Measurements from ENCODE around the gene COBLL1. TPM values are rescaled to one million over a fixed set of nuclear protein-coding genes. Genes with fewer than 3 reads are reported as not detected.

Gene COBLL1
- total and polyA plus RNA-seq, 11 donors, result 4.0 to 36.9 (median 16.2) TPM

DNA sequence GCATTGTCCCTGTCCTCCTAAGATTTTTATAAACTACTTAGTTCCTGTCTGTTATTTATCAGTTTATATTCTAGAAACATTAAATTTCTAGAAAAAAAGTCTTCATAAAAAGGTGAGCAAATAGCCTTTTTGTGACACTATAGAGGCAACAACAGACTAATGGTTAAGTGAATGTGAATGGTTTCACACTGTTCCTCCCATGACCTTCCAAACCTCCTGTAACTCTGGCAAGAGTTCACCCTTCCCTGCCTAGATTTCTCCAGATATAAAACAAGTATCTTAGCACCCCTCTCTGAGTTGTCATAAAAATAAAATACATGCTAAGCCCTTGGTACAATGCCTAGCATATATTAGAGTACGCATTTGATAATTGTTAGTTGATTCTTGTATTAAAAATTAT is 29.2 kb downstream of the COBLL1 start:
- no peak for TF ChIP-seq POLR2A (IDR thresholded peaks at IDR 0.05)
- TF ChIP-seq, protein P1, sequence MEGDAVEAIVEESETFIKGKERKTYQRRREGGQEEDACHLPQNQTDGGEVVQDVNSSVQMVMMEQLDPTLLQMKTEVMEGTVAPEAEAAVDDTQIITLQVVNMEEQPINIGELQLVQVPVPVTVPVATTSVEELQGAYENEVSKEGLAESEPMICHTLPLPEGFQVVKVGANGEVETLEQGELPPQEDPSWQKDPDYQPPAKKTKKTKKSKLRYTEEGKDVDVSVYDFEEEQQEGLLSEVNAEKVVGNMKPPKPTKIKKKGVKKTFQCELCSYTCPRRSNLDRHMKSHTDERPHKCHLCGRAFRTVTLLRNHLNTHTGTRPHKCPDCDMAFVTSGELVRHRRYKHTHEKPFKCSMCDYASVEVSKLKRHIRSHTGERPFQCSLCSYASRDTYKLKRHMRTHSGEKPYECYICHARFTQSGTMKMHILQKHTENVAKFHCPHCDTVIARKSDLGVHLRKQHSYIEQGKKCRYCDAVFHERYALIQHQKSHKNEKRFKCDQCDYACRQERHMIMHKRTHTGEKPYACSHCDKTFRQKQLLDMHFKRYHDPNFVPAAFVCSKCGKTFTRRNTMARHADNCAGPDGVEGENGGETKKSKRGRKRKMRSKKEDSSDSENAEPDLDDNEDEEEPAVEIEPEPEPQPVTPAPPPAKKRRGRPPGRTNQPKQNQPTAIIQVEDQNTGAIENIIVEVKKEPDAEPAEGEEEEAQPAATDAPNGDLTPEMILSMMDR (IDR thresholded peaks at IDR 0.05), result no peak
- H3K4me3 ChIP-seq, result no peak overlapping the region
- H3K9me3 ChIP-seq, result no peaks in the 10 kb centered on the region
- ATAC-seq (no peak), DNase-seq (no peak)
- WGBS, 4 donors, result 84 to 94% (median 89%) methylated on average over 1 of the region's 1 CpG
- H3K27me3 ChIP-seq, result no peaks in the 10 kb centered on the region
- peaks cover 3 to 77% (median 24%) of the 10 kb centered on the region in 12 donors for H3K4me1 ChIP-seq
- H3K36me3 ChIP-seq, result no peaks in the 10 kb centered on the region
- H3K27ac ChIP-seq, result peak overlapping the region in 2 of 12 donors; percentile 28 to 33
- intact Hi-C loops (cut with DNase I), result loop anchor here in 1 of 10 donors (5.0 kb wide), 1 partner anchor 45 kb away; no protein-coding TSS in a partner anchor

DNA sequence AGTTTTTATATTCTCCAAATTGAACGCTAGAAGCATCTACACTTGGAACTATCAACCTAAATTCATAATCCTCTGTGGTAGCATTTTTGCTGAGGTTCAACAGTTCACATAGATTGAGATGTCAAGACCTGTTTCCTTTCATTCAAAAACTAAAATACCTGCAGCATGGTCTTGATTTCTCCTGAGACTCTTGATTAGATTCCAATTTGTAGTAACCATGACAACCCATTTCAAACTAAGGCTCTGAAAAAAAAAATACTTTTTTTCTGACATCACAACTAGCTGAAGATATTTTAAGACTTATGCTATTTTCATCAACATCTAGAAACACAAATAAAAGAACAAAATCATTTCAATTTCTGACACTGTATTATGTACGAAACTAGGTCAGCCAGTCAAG is 29.8 kb downstream of the COBLL1 start:
- Histone ChIP-seq H3K4me1 (peaks cover 3 to 72% (median 24%) of the 10 kb centered on the region in 12 donors), H3K27ac (peak overlapping the region in 3 of 12 donors; percentile 26 to 33 (median 28))
- intact Hi-C loops (cut with DNase I), result loop anchor here in 1 of 10 donors (5.0 kb wide), 1 partner anchor 45 kb away; no protein-coding TSS in a partner anchor

DNA sequence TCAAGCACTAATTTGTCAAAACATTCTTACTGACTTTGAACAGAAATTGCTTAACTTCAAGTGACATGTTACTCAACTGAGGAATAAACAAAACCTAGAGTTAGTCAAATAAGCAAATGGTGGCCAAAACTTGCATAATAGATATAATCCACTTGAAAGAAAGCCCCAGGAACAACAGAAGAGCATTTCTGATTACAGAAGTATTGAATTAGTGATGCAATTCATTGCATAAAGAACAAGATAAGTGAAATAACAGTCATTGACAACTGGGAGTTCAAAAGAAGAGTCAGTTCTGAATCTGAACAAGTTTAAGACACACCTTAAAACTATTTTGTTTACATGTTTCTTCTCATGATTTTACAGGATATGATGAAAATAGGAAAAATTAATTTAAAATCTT is 30.8 kb downstream of the COBLL1 start:
- H3K27me3 ChIP-seq, result no peaks in the 10 kb centered on the region
- H3K27ac ChIP-seq, result peak overlapping the region in 2 of 12 donors; percentile 7 to 20
- peaks cover 3 to 62% (median 24%) of the 10 kb centered on the region in 12 donors for H3K4me1 ChIP-seq
- ATAC-seq (no peak), DNase-seq (no peak)
- H3K4me3 ChIP-seq, result no peak overlapping the region
- H3K9me3 ChIP-seq, result no peaks in the 10 kb centered on the region
- TF ChIP-seq, protein P1 (IDR thresholded peaks at IDR 0.05), result no peak
- TF ChIP-seq POLR2A (IDR thresholded peaks at IDR 0.05), result no peak
- H3K36me3 ChIP-seq, result no peaks in the 10 kb centered on the region
- intact Hi-C loops (cut with DNase I), result loop anchor here in 1 of 10 donors (5.0 kb wide), 1 partner anchor 44 kb away; no protein-coding TSS in a partner anchor

More for the DNA sequence above, 29.8 kb downstream of the COBLL1 start:
- no peaks in the 10 kb centered on the region for H3K27me3 ChIP-seq
- no peak overlapping the region for H3K4me3 ChIP-seq
- ATAC-seq (no peak), DNase-seq (no peak)
- no peaks in the 10 kb centered on the region for H3K36me3 ChIP-seq
- TF ChIP-seq, protein P1 (IDR thresholded peaks at IDR 0.05), result no peak
- TF ChIP-seq POLR2A (IDR thresholded peaks at IDR 0.05), result no peak
- 66 to 82% (median 78%) methylated on average over 2 of the region's 2 CpGs for WGBS, 4 donors
- H3K9me3 ChIP-seq, result no peaks in the 10 kb centered on the region

DNA sequence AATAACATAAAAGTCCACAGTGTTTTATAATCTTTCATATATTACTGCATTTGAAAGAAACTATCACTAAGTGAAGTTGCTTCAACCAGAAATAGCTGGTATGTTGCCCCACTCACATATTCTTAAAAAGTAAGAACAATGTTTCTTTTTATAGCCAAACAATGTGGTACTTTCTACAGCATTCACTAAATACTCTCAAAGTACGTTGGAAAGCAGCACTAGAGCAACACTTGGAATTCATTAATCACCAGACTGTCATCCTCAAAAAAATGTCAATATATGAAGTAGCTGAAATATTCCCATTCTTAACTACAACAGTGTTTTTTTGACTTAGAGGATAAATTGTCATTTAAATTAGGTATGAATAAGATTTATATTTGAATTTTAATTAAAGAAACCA is 32.8 kb downstream of the COBLL1 start:
- Histone ChIP-seq H3K36me3 (no peaks in the 10 kb centered on the region), H3K27me3 (no peaks in the 10 kb centered on the region), H3K4me1 (peaks cover 0 to 61% (median 28%) of the 10 kb centered on the region in 12 donors), H3K4me3 (no peak overlapping the region), H3K9me3 (no peaks in the 10 kb centered on the region), H3K27ac (peak overlapping the region in 3 of 12 donors; percentile 4 to 37 (median 4))
- ATAC-seq, result no peak
- TF ChIP-seq, protein P1 (IDR thresholded peaks at IDR 0.05), result no peak
- no peak for TF ChIP-seq POLR2A (IDR thresholded peaks at IDR 0.05)
- DNase-seq, result no peak
- intact Hi-C loops (cut with DNase I), result no loop called here
- WGBS, 4 donors, result 3 to 12% (median 7%) methylated on average over 1 of the region's 1 CpG

Measured in heart left ventricle (tissue), 16 donors.